PC-3 (cell line): Measurements from ENCODE around the gene SGPL1.

Experiments used
- EZH2 ChIP-seq: fragments of 300-600 bp; sonication (generic); IDR thresholded peaks from one replicate; pipeline ENCODE4 v1.6.1; 2017; ENCODE audit warnings: antibody characterized with exemption, mild to moderate bottlenecking, low read length; ENCODE audit not compliant: unreplicated experiment
- TF ChIP-seq, protein P1 (sequence below): fragments of 300-600 bp; sonication (generic); conservative IDR thresholded peaks from 2 replicates; pipeline ENCODE4 v1.5.1; 2017; ENCODE audit warnings: antibody characterized with exemption, low read depth, mild to moderate bottlenecking, low read length

GRCh38 chr10:70820976-70821750, 5.4 kb downstream of the SGPL1 start:
- TF ChIP-seq, protein P1, sequence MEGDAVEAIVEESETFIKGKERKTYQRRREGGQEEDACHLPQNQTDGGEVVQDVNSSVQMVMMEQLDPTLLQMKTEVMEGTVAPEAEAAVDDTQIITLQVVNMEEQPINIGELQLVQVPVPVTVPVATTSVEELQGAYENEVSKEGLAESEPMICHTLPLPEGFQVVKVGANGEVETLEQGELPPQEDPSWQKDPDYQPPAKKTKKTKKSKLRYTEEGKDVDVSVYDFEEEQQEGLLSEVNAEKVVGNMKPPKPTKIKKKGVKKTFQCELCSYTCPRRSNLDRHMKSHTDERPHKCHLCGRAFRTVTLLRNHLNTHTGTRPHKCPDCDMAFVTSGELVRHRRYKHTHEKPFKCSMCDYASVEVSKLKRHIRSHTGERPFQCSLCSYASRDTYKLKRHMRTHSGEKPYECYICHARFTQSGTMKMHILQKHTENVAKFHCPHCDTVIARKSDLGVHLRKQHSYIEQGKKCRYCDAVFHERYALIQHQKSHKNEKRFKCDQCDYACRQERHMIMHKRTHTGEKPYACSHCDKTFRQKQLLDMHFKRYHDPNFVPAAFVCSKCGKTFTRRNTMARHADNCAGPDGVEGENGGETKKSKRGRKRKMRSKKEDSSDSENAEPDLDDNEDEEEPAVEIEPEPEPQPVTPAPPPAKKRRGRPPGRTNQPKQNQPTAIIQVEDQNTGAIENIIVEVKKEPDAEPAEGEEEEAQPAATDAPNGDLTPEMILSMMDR, result peak; percentile 78
- TF ChIP-seq EZH2, result no peak
